NCI-H2029 treated with DMSO at 0.1 percent for 48 hours (cell line): ENCODE results near the gene BHLHA15.

ENCODE experiments used
- DNase-seq: peaks from one replicate; lab custom pipeline; 2025; lab: John Stamatoyannopoulos, UW

Gene BHLHA15

GRCh38 chr7:98225913-98226614, 14.8 kb downstream of the BHLHA15 start:
- DNase-seq = no peak

- no peak for DNase-seq
Measured at GRCh38 chr7:98227939-98228338, 16.7 kb downstream of the BHLHA15 start.

GRCh38 chr7:98228801-98229200, 17.6 kb downstream of the BHLHA15 start:
- DNase-seq = no peak

- no peak for DNase-seq
Measured at GRCh38 chr7:98229441-98229840, 18.2 kb downstream of the BHLHA15 start.

- DNase-seq = no peak
Measured at GRCh38 chr7:98229991-98230745, 18.9 kb downstream of the BHLHA15 start.

GRCh38 chr7:98230746-98231471, 19.7 kb downstream of the BHLHA15 start:
- no peak for DNase-seq

GRCh38 chr7:98231493-98232262, 20.4 kb downstream of the BHLHA15 start:
- DNase-seq = no peak

GRCh38 chr7:98232263-98232585, 21.0 kb downstream of the BHLHA15 start:
- DNase-seq = no peak

GRCh38 chr7:98232799-98233198, 21.6 kb downstream of the BHLHA15 start:
- no peak for DNase-seq

- DNase-seq = no peak
Measured at GRCh38 chr7:98233219-98234070, 22.2 kb downstream of the BHLHA15 start.

GRCh38 chr7:98234429-98235147, 23.3 kb downstream of the BHLHA15 start:
- DNase-seq = no peak

- no peak for DNase-seq
Measured at GRCh38 chr7:98235901-98236300, 24.7 kb downstream of the BHLHA15 start.

GRCh38 chr7:98236355-98237185, 25.3 kb downstream of the BHLHA15 start:
- DNase-seq = no peak

- DNase-seq = no peak
Measured at GRCh38 chr7:98238076-98238475, 26.8 kb downstream of the BHLHA15 start.

- no peak for DNase-seq
Measured at GRCh38 chr7:98238976-98239375, 27.7 kb downstream of the BHLHA15 start.

- DNase-seq = no peak
Measured at GRCh38 chr7:98240961-98241673, 29.9 kb downstream of the BHLHA15 start.

- no peak for DNase-seq
Measured at GRCh38 chr7:98241674-98242241, 30.5 kb downstream of the BHLHA15 start.

- no peak for DNase-seq
Measured at GRCh38 chr7:98242342-98242741, 31.1 kb downstream of the BHLHA15 start.

GRCh38 chr7:98242934-98243333, 31.7 kb downstream of the BHLHA15 start:
- DNase-seq = no peak
